Measurements from ENCODE around the gene IFT80. TPM values are rescaled to one million over a fixed set of nuclear protein-coding genes. Genes with fewer than 3 reads are reported as not detected.

IFT80 gene
- total RNA-seq, 2 donors from 2014 or later, result 44.1 to 61.4 TPM

DNA sequence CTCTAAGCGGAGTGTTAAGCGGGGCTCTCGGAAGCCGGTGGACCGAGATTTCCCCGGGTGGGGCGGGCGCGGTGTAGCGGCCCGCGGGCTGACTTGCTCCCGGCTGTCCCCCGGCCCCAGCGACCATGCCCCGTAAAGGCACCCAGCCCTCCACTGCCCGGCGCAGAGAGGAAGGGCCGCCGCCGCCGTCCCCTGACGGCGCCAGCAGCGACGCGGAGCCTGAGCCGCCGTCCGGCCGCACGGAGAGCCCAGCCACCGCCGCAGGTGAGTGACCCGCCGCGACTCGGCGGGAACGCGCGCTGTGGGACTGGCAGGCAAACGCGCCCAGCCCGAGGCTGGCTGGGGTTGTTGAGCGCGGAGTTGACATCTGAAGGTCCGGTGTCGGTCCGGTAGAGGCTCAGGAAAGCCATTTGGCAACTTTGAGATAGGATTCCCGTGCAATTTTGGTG is 1.7 kb upstream of the IFT80 start:
- Histone ChIP-seq H3K4me1 (ENCODE audit: control insufficient read depth in 1 of 2, low read depth in 2 of 2) (peaks cover 0 to 18% of the 10 kb centered on the region in 2 donors), H3K36me3 (no peaks in the 10 kb centered on the region), H3K9me3 (no peaks in the 10 kb centered on the region), H3K4me3 (peak overlapping the region; percentile 86), H3K27me3 (replicated peaks; ENCODE audit: insufficient read depth) (no peaks in the 10 kb centered on the region), H3K27ac (peak overlapping the region; percentile 85 to 93)
- no peak for ATAC-seq (ENCODE audit: insufficient number of reproducible peaks, low FRiP score, low read depth)
- TF ChIP-seq, protein P1, sequence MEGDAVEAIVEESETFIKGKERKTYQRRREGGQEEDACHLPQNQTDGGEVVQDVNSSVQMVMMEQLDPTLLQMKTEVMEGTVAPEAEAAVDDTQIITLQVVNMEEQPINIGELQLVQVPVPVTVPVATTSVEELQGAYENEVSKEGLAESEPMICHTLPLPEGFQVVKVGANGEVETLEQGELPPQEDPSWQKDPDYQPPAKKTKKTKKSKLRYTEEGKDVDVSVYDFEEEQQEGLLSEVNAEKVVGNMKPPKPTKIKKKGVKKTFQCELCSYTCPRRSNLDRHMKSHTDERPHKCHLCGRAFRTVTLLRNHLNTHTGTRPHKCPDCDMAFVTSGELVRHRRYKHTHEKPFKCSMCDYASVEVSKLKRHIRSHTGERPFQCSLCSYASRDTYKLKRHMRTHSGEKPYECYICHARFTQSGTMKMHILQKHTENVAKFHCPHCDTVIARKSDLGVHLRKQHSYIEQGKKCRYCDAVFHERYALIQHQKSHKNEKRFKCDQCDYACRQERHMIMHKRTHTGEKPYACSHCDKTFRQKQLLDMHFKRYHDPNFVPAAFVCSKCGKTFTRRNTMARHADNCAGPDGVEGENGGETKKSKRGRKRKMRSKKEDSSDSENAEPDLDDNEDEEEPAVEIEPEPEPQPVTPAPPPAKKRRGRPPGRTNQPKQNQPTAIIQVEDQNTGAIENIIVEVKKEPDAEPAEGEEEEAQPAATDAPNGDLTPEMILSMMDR (IDR thresholded peaks at IDR 0.05), result no peak
- DNase-seq (ENCODE audit: low spot score), result no peak

DNA sequence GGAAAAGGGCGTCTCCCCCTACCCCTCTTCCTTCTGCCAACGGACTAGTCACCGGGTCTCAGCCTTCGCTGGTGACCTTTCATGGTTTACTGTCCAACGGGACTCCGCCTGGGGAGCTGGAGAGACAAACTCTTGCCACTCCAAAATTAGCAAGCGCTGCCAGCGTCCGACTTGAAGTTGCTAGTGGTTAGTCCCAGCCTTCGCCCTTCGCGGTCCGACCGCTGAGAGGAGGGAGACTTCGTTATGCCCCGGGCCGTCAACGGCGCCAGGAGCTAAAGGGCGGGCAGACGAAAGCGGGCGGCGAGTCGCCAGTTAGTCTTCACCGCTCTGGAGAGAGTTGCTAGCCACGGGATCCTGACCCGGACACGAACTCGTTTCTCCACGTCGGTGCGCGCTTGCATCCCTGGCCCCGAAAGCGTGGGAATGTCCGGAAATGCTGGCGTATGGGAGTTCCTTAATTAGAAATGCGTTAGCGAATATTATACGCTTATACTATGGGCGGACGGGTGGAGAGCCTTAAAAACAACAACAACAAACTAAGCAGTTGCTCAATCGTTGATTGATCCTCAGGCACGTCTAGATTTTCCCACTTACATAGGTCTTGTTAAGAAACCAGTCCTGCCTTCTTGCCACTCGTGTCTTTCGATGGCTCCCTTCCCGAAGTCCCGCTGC is 1.1 kb upstream of the IFT80 start:
- Histone ChIP-seq H3K27me3 (replicated peaks; ENCODE audit: insufficient read depth) (no peaks in the 10 kb centered on the region), H3K27ac (peak overlapping the region; percentile 85 to 93), H3K4me1 (ENCODE audit: control insufficient read depth in 1 of 2, low read depth in 2 of 2) (peaks cover 0 to 18% of the 10 kb centered on the region in 2 donors), H3K4me3 (peak overlapping the region; percentile 86), H3K36me3 (no peaks in the 10 kb centered on the region), H3K9me3 (no peaks in the 10 kb centered on the region)
- TF ChIP-seq, protein P1 (IDR thresholded peaks at IDR 0.05), result no peak
- ATAC-seq (ENCODE audit: insufficient number of reproducible peaks, low FRiP score, low read depth) (peak; percentile 0), DNase-seq (ENCODE audit: low spot score) (no peak)

DNA sequence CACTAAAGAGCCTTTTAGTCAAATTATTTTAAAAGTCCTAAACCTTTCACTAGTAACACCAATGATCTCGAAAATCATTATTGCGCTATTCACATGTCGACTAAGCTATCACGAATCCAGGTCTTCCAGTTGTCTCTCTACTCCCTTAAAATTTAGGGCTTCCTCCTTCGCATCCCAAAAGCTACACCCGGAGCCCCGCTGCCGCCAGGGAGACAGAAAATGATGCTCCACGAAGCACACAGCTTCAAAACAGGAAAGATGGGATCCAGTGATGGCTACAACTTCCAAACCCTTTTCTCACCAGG is 253 bp downstream of the IFT80 start:
- TF ChIP-seq, protein P1 (IDR thresholded peaks at IDR 0.05), result no peak
- ATAC-seq (ENCODE audit: insufficient number of reproducible peaks, low FRiP score, low read depth) (no peak), DNase-seq (ENCODE audit: low spot score) (no peak)
- peaks cover 0 to 18% of the 10 kb centered on the region in 2 donors for H3K4me1 ChIP-seq (ENCODE audit: control insufficient read depth in 1 of 2, low read depth in 2 of 2)
- no peaks in the 10 kb centered on the region for H3K36me3 ChIP-seq
- H3K27ac ChIP-seq, result peak overlapping the region; percentile 85 to 93
- peak overlapping the region; percentile 86 for H3K4me3 ChIP-seq
- no peaks in the 10 kb centered on the region for H3K9me3 ChIP-seq
- no peaks in the 10 kb centered on the region for H3K27me3 ChIP-seq (replicated peaks; ENCODE audit: insufficient read depth)

DNA sequence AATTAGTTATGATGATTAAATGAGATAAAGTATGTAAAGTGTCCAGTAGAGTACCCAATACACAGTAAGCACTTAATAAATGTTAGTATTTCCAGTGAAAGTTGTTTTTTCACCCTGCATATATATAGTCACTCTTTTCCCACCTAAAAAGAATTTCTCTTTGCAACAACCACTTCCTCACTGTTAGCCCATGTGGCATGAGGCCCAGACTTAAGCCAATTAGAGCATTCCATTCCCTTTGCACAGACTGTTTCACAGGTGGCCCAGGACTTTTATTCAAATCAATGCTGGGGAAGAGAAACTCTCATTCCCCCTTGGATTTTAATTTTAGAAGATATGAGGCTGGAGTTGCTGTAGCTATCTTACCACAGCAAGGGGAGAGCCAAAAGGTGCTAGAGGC is 3.7 kb downstream of the IFT80 start:
- Histone ChIP-seq H3K4me3 (no peak overlapping the region), H3K27me3 (replicated peaks; ENCODE audit: insufficient read depth) (no peaks in the 10 kb centered on the region), H3K27ac (peak overlapping the region in 1 of 2 donors; percentile 38), H3K4me1 (ENCODE audit: control insufficient read depth in 1 of 2, low read depth in 2 of 2) (peaks cover 0 to 14% of the 10 kb centered on the region in 2 donors), H3K36me3 (no peaks in the 10 kb centered on the region), H3K9me3 (no peaks in the 10 kb centered on the region)
- ATAC-seq (ENCODE audit: insufficient number of reproducible peaks, low FRiP score, low read depth) (no peak), DNase-seq (ENCODE audit: low spot score) (no peak)
- TF ChIP-seq, protein P1 (IDR thresholded peaks at IDR 0.05), result no peak

DNA sequence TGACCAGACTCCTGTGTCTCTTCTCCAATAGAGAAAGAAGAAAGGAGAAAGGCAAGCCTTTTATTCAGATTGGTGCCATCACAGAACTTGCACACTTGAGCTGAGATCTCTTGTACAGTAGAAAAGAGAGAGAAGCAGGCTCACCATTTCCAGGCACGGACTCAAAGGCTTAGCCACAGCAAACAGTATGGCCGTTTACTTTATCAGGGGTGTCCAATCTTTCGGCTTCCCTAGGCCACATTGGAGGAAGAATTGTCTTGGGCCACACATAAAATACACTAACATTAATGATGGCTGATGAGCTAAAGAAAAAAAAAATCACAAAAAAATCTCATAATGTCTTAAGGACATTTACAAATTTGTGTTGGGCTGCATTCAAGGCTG is 5.0 kb downstream of the IFT80 start:
- no peaks in the 10 kb centered on the region for H3K36me3 ChIP-seq
- no peak overlapping the region for H3K27ac ChIP-seq
- H3K9me3 ChIP-seq, result no peaks in the 10 kb centered on the region
- H3K4me3 ChIP-seq, result no peak overlapping the region
- ATAC-seq (ENCODE audit: insufficient number of reproducible peaks, low FRiP score, low read depth), result no peak
- no peaks in the 10 kb centered on the region for H3K27me3 ChIP-seq (replicated peaks; ENCODE audit: insufficient read depth)
- DNase-seq (ENCODE audit: low spot score), result no peak
- peaks cover 0 to 14% of the 10 kb centered on the region in 2 donors for H3K4me1 ChIP-seq (ENCODE audit: control insufficient read depth in 1 of 2, low read depth in 2 of 2)
- TF ChIP-seq, protein P1 (IDR thresholded peaks at IDR 0.05), result no peak
